ENCODE measurements around the gene HP1BP3.

- no peak for TF ChIP-seq EZH2 (IDR thresholded peaks at IDR 0.05)
- no peak for TF ChIP-seq CTCF (IDR thresholded peaks at IDR 0.05)
Measured at GRCh38 chr1:20787840-20788795, 1.0 kb upstream of the HP1BP3 start.
